Caco-2 (cell line): ENCODE measurements around the gene C11orf54. TPM values are rescaled to one million over a fixed set of nuclear protein-coding genes. Genes with fewer than 3 reads are reported as not detected.

Experiments
- BruUV-seq: library from RNA; stranded (reverse); fragments of 400-500 nt; replicated peaks from 2 replicates; lab custom pipeline; 2021; lab: Mats Ljungman, UMichigan
- CTCF ChIA-PET: fragments of 300-600 bp; sonication (Branson Sonifier 250); formaldehyde crosslinking; loops from one replicate; lab custom pipeline; 2022; ENCODE audit warnings: antibody characterized with exemption; lab: Charles Lee
- POLR2A ChIA-PET: fragments of 300-600 bp; sonication (Branson Sonifier 250); formaldehyde crosslinking; loops from one replicate; lab custom pipeline; 2022; ENCODE audit warnings: antibody characterized with exemption; lab: Charles Lee
- DNase-seq, 2 experiments: peaks; one replicate each; pipeline versions ENCODE4 v3.0.0 to v3.0.0-alpha.2; 2020 to 2022
- H3K27me3 ChIP-seq: replicated peaks from 2 replicates; pipeline ENCODE4 v1.6.0; 2011; ENCODE audit warnings: low read length; ENCODE audit not compliant: control insufficient read depth, insufficient read depth
- H3K36me3 ChIP-seq: 2 replicates; pipeline ENCODE4 v1.5.1; 2011; ENCODE audit warnings: low read length; ENCODE audit not compliant: control insufficient read depth, insufficient read depth
- H3K4me1 ChIP-seq: fragments of 250-450 bp; sonication (Bioruptor Pico); 2 replicates; pipeline ENCODE4 v1.5.1; 2020; ENCODE audit warnings: mild to moderate bottlenecking
- H3K4me3 ChIP-seq: 2 replicates; pipeline ENCODE4 v1.5.1; 2011; ENCODE audit warnings: low read depth, mild to moderate bottlenecking, control low read depth, low read length
- H3K9me3 ChIP-seq: fragments of 250-450 bp; sonication (Bioruptor Pico); 2 replicates; pipeline ENCODE4 v1.5.1; 2020; ENCODE audit warnings: mild to moderate bottlenecking, moderate library complexity
- H3K27ac Mint-ChIP-seq: one replicate; pipeline ENCODE4 v1.8.0; 2022; ENCODE audit warnings: mixed read lengths; ENCODE audit not compliant: unreplicated experiment
- H3K27me3 Mint-ChIP-seq: one replicate; pipeline ENCODE4 v1.8.0; 2022; ENCODE audit warnings: mixed read lengths; ENCODE audit not compliant: insufficient read depth, unreplicated experiment
- H3K36me3 Mint-ChIP-seq: one replicate; pipeline ENCODE4 v1.8.0; 2022; ENCODE audit warnings: mild to moderate bottlenecking, mixed read lengths; ENCODE audit not compliant: insufficient read depth, unreplicated experiment
- H3K4me1 Mint-ChIP-seq: one replicate; pipeline ENCODE4 v1.8.0; 2022; ENCODE audit warnings: low read depth, mixed read lengths; ENCODE audit not compliant: unreplicated experiment
- H3K4me3 Mint-ChIP-seq: one replicate; pipeline ENCODE4 v1.8.0; 2022; ENCODE audit warnings: mild to moderate bottlenecking, moderate library complexity, mixed read lengths; ENCODE audit not compliant: unreplicated experiment
- H3K9me3 Mint-ChIP-seq: one replicate; pipeline ENCODE4 v1.8.0; 2022; ENCODE audit warnings: mixed read lengths; ENCODE audit not compliant: unreplicated experiment
- intact Hi-C: fragments of 100-400 bp; cut with micrococcal nuclease; formaldehyde crosslinking; loops from one replicate; pipeline ENCODE4 v1.10.0; 2022; ENCODE audit not compliant: unreplicated experiment
- microRNA-seq: library from miRNA; unstranded; fragments of <30 nt; microRNA quantifications from one replicate; pipeline ENCODE4 v1.2.0, GENCODE V29; 2022
- total RNA-seq: library from RNA; stranded (reverse); gene quantifications from 2 replicates; pipeline ENCODE4 v1.2.3, GENCODE V29; 2022
- TF ChIP-seq, protein P1 (sequence below), 2 experiments: fragments of 200-600 bp in 1 of 2; IDR thresholded peaks; 1 replicate in 1 of 2; 2 replicates in 1 of 2; pipeline versions ENCODE4 v1.5.1 to v1.8.0; 2011 to 2022; ENCODE audit warnings: antibody characterized with exemption in 1 of 2, control low read depth in 1 of 2, inconsistent platforms in 1 of 2, low read depth in 1 of 2, low read length in 1 of 2, mild to moderate bottlenecking in 1 of 2, moderate library complexity in 1 of 2; ENCODE audit not compliant: insufficient read depth in 1 of 2, severe bottlenecking in 1 of 2, unreplicated experiment in 1 of 2

Gene C11orf54
- total RNA-seq, 1 experiment from 2014 or later, result 20.7 TPM

DNA sequence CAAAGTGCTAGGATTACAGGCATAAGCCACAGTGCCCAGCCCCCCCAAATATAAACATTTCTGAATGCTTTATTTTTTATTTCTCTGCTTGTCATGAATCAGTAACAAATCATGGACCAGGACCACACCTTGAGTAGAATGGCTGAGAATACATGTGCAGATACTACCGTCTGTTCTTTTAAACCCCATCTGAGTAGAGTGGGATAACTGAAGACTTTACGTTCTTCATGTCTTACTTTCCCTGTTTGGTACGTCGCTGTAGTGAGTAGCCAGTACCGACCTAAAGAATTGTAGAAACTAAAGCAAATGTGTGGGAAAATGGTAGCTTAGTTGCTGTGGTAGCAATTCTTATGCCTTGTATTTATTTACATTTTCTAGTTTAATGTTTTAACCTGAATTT lies 72.5 kb downstream of the C11orf54 start:
- CTCF ChIA-PET, result no interaction called here
- no peak for DNase-seq
- no peaks in the 10 kb centered on the region for H3K9me3 ChIP-seq
- Mint-ChIP-seq H3K9me3 (no peaks in the 10 kb centered on the region), H3K4me3 (no peak overlapping the region), H3K27me3 (no peaks in the 10 kb centered on the region), H3K4me1 (peaks cover 6% of the 10 kb centered on the region), H3K36me3 (peaks cover 86% of the 10 kb centered on the region), H3K27ac (no peak overlapping the region)
- BruUV-seq, result no TSS peak
- TF ChIP-seq, protein P1, sequence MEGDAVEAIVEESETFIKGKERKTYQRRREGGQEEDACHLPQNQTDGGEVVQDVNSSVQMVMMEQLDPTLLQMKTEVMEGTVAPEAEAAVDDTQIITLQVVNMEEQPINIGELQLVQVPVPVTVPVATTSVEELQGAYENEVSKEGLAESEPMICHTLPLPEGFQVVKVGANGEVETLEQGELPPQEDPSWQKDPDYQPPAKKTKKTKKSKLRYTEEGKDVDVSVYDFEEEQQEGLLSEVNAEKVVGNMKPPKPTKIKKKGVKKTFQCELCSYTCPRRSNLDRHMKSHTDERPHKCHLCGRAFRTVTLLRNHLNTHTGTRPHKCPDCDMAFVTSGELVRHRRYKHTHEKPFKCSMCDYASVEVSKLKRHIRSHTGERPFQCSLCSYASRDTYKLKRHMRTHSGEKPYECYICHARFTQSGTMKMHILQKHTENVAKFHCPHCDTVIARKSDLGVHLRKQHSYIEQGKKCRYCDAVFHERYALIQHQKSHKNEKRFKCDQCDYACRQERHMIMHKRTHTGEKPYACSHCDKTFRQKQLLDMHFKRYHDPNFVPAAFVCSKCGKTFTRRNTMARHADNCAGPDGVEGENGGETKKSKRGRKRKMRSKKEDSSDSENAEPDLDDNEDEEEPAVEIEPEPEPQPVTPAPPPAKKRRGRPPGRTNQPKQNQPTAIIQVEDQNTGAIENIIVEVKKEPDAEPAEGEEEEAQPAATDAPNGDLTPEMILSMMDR (IDR thresholded peaks at IDR 0.05; ENCODE audit: insufficient read depth in 1 of 2, low read depth in 1 of 2, low read length in 1 of 2, severe bottlenecking in 1 of 2, unreplicated experiment in 1 of 2), result no peak
- peaks cover 29% of the 10 kb centered on the region for H3K4me1 ChIP-seq
- peaks cover 5% of the 10 kb centered on the region; the same call in 1 of the 2 replicates for H3K36me3 ChIP-seq
- intact Hi-C loops, result loop anchor here (2.0 kb wide), 1 partner anchor 37 kb away; the partner anchor contains the start of gene VSTM5
- POLR2A ChIA-PET, result no interaction called here
- H3K4me3 ChIP-seq, result no peak overlapping the region
- H3K27me3 ChIP-seq, result no peaks in the 10 kb centered on the region

Small RNAs within 50 kb of the gene (microRNA-seq; reads per million reads assigned to microRNA genes)
- 37.3 reads per million, percentile 63 among the genes with 10 or more reads in this experiment for gene MIR1304

Other genes starting within 250 kb of the C11orf54 start
- 45.6 and 46.3 TPM in 2 replicates for gene SMCO4, start 198.3 kb upstream of the C11orf54 start, total RNA-seq
- 36.3 and 37.2 TPM in 2 replicates for gene CEP295, start 80.0 kb upstream of the C11orf54 start, total RNA-seq
- 354 and 376 TPM in 2 replicates for gene TAF1D, start 177 bp upstream of the C11orf54 start, total RNA-seq
- 54.0 and 63.5 TPM in 2 replicates for gene MED17, start 42.6 kb downstream of the C11orf54 start, total RNA-seq
- gene VSTM5, start 108.9 kb downstream of the C11orf54 start, total RNA-seq, result 0.74 and 1.5 TPM in 2 replicates